ENCODE results near the gene HIPK3. TPM values are rescaled to one million over a fixed set of nuclear protein-coding genes. Genes with fewer than 3 reads are reported as not detected.
A peak's percentile ranks its signal among the peaks of the same experiment; 100 is the strongest.
"Not testable (repeated sequence)": the region's sequence is repeated elsewhere in the genome, so short reads cannot be mapped to it uniquely, and the experiment has no call there.

HIPK3 gene
- total RNA-seq, 1 donor from 2014 or later, result 35.4 TPM

DNA sequence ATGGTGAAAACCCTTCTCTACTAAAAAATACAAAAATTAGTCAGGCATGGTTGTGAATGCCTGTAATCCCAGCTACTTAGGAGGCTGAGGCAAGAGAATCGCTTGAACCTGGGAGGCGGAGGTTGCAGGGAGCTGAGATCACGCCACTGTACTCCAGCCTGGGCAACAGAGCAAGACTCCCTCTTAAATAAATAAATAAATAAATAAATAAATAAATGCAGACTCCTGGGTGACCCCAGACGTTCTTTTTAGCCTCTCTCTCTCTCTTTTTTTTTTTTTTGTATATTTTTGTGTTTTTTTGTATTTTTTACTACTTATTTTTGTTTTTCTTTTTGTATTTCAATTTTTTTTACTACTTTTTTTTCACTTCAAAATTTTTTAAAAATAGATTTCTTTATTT lies 111.3 kb downstream of the HIPK3 start:
- peaks cover 22% of the 10 kb centered on the region for H3K27me3 Mint-ChIP-seq
- intact Hi-C loops (cut with micrococcal nuclease); H3K9me3 Mint-ChIP-seq; DNase-seq; H3K4me3 Mint-ChIP-seq; H3K4me1 Mint-ChIP-seq; H3K36me3 Mint-ChIP-seq (ENCODE audit: low read depth); H3K27ac Mint-ChIP-seq: not testable (repeated sequence)

DNA sequence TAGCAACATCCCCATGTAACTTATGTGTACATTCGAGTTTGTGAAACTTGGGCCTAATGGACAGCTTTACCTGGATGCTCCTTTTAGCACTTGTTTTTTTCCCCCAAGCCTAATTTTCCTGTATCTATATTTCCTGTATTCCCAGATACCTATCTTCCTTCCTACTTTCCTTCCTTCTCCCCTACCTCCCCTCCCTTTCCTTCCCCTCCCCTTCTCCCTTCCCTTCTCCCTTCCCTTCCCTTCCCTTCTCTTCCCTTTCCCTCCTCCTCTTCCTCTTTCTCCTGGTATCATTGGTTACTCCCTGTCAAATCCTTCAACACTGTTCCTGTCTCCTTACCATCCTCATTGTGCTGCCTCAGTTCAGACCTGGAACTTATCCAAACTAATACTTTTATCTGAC lies 111.8 kb downstream of the HIPK3 start:
- DNase-seq, result no peak
- intact Hi-C loops (cut with micrococcal nuclease), result no loop called here
- Mint-ChIP-seq H3K4me3 (no peak overlapping the region), H3K36me3 (ENCODE audit: low read depth) (no peaks in the 10 kb centered on the region), H3K4me1 (no peaks in the 10 kb centered on the region), H3K27ac (no peak overlapping the region), H3K9me3 (no peaks in the 10 kb centered on the region), H3K27me3 (peaks cover 27% of the 10 kb centered on the region)

DNA sequence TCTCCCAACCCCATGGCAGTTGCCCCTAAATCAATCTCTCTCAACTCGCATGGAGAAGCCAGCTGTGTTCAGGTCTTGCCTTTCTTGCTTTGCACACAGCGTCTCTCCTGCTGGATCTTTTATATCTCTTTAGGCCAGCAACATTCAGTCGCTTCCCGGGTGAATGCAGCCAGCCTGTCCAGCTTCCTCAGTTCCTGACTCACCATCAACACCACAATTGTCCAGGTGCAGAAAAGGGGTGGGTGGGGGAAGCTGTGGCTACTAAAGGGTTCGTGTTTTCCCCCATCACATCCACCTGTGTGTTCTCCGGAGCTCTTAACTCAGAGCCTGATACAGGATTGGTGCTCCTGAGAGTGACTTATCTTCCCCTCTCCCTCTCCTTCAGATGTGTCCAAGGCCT lies 116.5 kb downstream of the HIPK3 start:
- intact Hi-C loops (cut with micrococcal nuclease), result no loop called here
- Mint-ChIP-seq H3K36me3 (ENCODE audit: low read depth) (no peaks in the 10 kb centered on the region), H3K4me1 (no peaks in the 10 kb centered on the region), H3K27ac (no peak overlapping the region), H3K4me3 (no peak overlapping the region), H3K27me3 (peaks cover 49% of the 10 kb centered on the region), H3K9me3 (no peaks in the 10 kb centered on the region)
- no peak for DNase-seq

DNA sequence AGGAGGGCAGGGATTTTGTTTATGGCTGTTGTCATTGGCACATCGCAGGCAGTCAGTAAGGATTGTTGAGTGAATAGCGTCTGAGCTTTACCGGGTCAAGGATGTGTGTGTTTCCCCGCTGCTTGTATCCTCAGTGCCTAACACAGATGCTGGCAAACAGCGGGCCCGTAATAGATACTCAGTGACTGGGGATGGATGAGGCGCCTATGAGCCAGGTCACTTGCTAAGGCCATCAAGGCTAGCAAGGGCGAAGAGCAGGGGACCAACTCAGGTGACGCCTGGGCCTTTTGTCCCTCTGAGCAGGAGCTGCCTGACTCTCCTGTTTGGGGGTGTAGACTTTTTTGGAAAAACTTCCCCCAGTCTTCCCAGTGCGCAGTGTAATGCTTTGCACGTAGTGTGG lies 118.1 kb downstream of the HIPK3 start:
- H3K4me3 Mint-ChIP-seq, result peak overlapping the region; percentile 33
- no peaks in the 10 kb centered on the region for H3K36me3 Mint-ChIP-seq (ENCODE audit: low read depth)
- H3K27ac Mint-ChIP-seq, result no peak overlapping the region
- H3K9me3 Mint-ChIP-seq, result no peaks in the 10 kb centered on the region
- intact Hi-C loops (cut with micrococcal nuclease), result no loop called here
- peaks cover 3% of the 10 kb centered on the region for H3K4me1 Mint-ChIP-seq
- peaks cover 55% of the 10 kb centered on the region for H3K27me3 Mint-ChIP-seq
- DNase-seq, result no peak

DNA sequence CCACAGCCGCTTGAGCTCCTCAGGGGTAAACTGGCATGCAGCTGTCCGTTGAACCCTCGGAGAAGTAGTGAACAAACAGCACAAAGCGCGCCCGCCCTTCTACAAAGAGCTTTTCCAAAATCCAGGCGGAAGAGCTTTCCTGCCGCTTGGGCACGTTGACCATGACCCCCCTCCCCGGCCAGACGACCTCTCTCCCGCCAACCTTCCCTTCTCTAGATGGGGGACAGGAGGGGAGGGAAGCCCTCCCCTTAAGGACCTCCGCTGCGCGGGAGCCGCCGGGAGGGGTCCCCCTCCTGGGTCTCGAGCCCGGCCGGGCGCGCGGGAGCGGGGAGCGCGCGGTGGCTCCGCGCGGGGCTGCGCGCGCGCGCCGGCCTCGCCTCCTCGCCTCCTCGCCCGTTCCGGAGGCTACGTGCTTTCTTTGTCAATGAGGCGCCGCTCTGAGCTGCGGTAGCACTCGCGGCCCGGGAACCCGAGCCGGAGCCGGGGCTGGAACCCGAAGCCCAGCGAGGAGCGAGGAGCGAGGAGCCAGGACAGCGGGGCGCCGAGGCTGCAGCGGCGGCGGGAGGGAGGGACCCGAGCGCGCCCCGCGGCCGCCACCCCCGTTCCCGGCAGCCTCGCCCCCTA lies 118.6 kb downstream of the HIPK3 start, which contains the start of gene KIAA1549L:
Gene KIAA1549L, plus strand, starts transcription at position 421 of the 624 bp plus-strand sequence.
- Mint-ChIP-seq H3K9me3 (no peaks in the 10 kb centered on the region), H3K27me3 (peaks cover 55% of the 10 kb centered on the region), H3K4me3 (peak within 1 kb of the TSS; percentile 33), H3K4me1 (peaks cover 3% of the 10 kb centered on the region), H3K36me3 (ENCODE audit: low read depth) (no peaks in the 10 kb centered on the region), H3K27ac (no peak within 1 kb of the TSS)
- intact Hi-C loops (cut with micrococcal nuclease), result no loop called here
- no peak for DNase-seq

DNA sequence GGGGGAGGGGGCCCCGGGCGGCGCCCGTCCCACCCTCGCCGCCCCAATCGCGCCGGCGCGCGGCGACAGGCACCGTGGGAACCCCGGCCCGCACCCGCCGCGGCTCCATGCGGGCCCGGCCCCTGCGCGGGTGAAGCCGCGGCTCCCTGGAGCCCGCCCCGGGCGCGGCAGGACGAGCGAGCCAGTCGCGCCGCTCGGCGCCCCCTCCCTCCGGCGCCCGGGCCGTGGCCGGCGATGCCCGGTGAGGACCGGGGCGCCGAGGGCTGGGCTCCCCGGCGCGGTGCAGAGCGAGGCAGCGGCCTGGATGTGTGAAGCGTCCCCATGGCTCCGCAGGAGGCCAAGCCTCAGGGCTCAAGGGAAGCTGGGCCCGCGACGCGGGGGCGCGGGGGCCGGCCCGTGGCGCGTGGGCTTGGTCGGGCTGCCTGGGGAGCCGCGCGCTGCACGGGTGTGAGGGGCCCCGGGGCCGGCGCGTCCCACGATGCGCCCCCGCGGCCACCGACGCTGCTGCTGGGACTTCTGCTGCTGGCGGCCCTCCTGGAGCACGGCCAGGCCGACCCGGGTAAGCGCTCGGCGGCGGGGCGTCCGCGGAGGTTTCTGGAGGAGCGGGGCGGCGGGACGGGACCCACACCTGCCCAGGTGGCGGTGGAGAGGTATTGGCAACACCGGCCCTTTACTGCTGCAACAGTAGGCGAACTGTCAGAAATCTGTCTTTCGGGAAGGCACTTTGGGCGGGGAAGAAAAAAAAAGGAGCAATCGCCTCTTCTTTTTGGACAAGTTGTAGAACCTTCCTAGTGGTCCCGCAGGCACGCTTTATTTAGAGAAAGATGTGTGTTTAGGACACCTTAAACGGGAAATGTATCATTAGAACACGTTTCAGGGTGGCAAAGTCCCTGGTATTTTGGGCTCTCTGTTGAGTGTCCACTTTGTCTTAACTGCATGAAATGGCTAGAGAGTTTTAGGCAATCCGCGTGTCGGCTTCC lies 119.4 kb downstream of the HIPK3 start:
- no peak for DNase-seq
- intact Hi-C loops (cut with micrococcal nuclease), result no loop called here
- peaks cover 3% of the 10 kb centered on the region for H3K4me1 Mint-ChIP-seq
- H3K27ac Mint-ChIP-seq, result no peak overlapping the region
- H3K27me3 Mint-ChIP-seq, result peaks cover 53% of the 10 kb centered on the region
- H3K4me3 Mint-ChIP-seq, result no peak overlapping the region
- no peaks in the 10 kb centered on the region for H3K9me3 Mint-ChIP-seq
- no peaks in the 10 kb centered on the region for H3K36me3 Mint-ChIP-seq (ENCODE audit: low read depth)

DNA sequence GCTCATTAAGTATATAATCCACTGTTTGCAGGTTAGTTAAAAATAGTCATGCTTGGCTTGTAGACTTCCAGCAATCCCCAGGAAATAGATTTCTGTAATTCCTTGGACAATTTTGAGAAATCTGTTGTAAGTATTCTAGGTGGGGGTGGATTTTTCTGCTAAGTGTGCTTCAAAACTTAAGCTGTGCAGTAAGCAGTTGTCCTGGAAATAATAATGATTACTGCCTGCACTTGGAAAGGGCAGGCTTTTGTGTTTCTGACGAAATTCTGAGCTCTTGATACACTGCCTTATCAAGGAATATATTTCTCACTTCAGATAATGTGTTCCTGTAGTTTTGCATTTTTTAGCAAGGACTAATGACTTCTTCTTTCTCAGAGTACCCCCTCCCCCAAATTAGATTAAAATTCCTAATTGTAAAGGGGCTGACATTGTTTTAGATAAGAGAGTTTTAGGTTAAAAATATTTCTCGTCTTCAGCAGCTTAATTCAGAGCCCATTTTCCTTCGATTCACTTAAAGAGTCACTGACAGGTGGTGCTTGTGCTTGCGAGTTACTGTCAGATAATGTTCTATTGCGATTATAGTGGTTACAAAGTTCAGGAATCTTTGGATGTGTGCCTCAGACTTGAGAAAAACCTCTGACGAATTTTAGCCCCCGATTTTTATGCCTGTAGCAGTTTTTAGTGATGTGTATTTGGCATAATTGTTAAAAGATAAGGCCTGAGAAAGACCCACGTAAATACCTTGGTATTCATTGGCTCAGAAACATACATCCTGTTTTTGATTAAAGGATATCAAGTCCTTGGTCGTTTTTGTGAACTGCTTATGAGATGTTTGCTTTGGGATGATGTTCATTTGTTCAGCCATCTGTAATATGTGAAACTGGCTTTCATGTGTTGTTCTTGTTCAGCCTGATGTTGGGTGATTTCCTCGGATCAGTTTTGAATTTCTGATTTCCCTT lies 120.5 kb downstream of the HIPK3 start:
- intact Hi-C loops (cut with micrococcal nuclease), result no loop called here
- no peaks in the 10 kb centered on the region for H3K36me3 Mint-ChIP-seq (ENCODE audit: low read depth)
- no peaks in the 10 kb centered on the region for H3K9me3 Mint-ChIP-seq
- peaks cover 3% of the 10 kb centered on the region for H3K4me1 Mint-ChIP-seq
- no peak overlapping the region for H3K27ac Mint-ChIP-seq
- peaks cover 53% of the 10 kb centered on the region for H3K27me3 Mint-ChIP-seq
- no peak overlapping the region for H3K4me3 Mint-ChIP-seq
- no peak for DNase-seq

DNA sequence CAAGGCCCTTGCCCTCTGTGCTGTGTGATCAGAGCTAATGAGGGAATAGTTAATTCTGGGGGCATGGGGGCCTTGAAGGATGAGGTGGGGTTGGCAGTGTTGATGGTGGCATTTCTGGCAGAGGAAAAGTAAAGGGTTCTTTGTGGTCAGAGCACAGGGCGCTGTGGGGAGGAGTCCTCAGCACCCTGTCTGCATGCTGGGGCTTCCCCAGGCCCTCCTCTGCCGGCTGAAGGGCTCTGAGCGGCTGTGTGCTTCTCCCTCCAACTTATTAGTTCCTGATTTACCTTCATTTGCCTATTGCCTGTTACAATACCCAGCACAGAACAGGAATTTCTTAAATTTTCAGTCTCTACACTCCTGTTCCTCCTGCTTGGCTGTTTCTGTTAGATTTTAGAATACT lies 122.8 kb downstream of the HIPK3 start:
- peaks cover 3% of the 10 kb centered on the region for H3K4me1 Mint-ChIP-seq
- H3K4me3 Mint-ChIP-seq, result no peak overlapping the region
- no peak overlapping the region for H3K27ac Mint-ChIP-seq
- intact Hi-C loops (cut with micrococcal nuclease), result no loop called here
- DNase-seq, result no peak
- no peaks in the 10 kb centered on the region for H3K36me3 Mint-ChIP-seq (ENCODE audit: low read depth)
- H3K27me3 Mint-ChIP-seq, result peaks cover 40% of the 10 kb centered on the region
- no peaks in the 10 kb centered on the region for H3K9me3 Mint-ChIP-seq

DNA sequence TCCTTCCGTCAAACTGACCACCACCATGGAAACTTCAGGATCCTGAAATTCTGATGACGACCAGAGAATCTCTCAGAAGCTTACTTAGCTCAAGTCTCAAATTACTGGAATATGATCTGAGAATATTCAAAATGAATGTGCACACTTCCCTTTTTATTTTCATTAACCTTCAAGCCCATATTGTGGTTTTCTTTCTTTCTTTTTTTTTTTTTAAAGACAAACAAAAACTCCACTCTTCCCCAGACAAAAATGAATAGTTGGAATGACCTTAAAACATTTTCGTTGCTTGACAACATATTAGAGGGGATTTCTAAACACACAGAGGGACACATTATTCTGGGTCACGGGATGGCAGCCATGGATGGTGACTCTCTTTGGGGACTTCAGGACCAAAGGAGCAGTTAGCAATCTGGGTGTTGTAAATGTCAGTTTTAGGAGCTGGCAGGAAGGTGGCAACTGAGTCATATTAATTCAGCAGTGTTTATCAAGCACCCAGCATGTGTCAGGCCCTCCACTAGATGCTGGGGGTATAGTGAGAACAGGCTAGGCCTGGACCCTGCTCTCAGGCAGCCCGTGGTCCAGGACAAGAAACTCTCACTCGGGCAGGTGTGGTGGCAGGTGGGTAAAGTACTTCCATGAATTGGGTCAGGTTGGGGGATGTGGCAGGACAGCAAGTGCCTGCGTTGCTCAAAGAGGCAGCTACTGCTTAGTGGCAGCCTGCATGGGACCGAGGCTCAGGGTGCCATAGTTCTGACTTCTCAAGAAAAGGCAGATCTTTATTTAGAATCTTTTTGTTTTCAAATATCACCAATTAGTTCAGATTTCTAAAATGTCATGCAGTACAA lies 126.1 kb downstream of the HIPK3 start:
- H3K36me3 Mint-ChIP-seq (ENCODE audit: low read depth), result no peaks in the 10 kb centered on the region
- no peak for DNase-seq
- no peak overlapping the region for H3K4me3 Mint-ChIP-seq
- no peak overlapping the region for H3K27ac Mint-ChIP-seq
- peaks cover 19% of the 10 kb centered on the region for H3K27me3 Mint-ChIP-seq
- H3K9me3 Mint-ChIP-seq, result no peaks in the 10 kb centered on the region
- H3K4me1 Mint-ChIP-seq, result peaks cover 3% of the 10 kb centered on the region
- intact Hi-C loops (cut with micrococcal nuclease), result no loop called here

DNA sequence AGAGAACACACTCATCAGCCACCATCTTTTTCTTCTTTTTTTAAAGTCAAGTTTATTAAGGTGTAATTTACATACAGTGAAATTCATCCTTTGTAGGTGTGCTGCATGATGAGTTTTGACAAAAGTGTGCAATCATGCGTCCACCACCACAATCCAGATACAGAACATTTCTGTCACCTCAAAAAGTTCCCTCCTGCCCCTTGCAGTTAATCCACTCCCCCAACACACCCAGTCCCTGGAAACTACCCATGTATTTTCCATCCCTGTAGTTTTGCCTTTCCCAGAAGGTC lies 126.7 kb downstream of the HIPK3 start:
- H3K4me1 Mint-ChIP-seq, result peaks cover 3% of the 10 kb centered on the region
- intact Hi-C loops (cut with micrococcal nuclease), result no loop called here
- no peak overlapping the region for H3K4me3 Mint-ChIP-seq
- H3K27me3 Mint-ChIP-seq, result peaks cover 13% of the 10 kb centered on the region
- no peaks in the 10 kb centered on the region for H3K9me3 Mint-ChIP-seq
- H3K36me3 Mint-ChIP-seq (ENCODE audit: low read depth), result no peaks in the 10 kb centered on the region
- no peak for DNase-seq
- no peak overlapping the region for H3K27ac Mint-ChIP-seq

DNA sequence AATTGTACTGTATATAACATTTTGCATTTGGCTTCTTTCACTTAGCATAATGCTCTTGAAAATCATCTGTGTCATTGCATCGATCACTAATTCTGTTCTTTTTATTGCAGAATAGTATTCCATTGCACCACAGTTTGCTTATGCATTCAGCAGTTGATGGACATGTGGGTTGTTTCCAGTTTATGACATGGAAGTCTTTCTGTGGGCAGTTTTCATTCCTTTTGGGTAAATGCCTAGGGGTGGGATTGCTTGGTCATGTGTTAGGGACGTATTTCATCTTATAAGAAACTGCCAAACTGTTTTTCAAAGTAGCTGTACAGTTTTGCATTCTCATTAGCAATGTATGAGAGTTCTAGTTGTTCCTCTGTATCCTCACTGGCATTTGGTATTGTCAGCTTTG lies 127.0 kb downstream of the HIPK3 start:
- Mint-ChIP-seq H3K27me3 (peaks cover 12% of the 10 kb centered on the region), H3K36me3 (ENCODE audit: low read depth) (no peaks in the 10 kb centered on the region), H3K27ac (no peak overlapping the region), H3K4me3 (no peak overlapping the region), H3K4me1 (peaks cover 3% of the 10 kb centered on the region), H3K9me3 (no peaks in the 10 kb centered on the region)
- intact Hi-C loops (cut with micrococcal nuclease), result no loop called here
- no peak for DNase-seq

DNA sequence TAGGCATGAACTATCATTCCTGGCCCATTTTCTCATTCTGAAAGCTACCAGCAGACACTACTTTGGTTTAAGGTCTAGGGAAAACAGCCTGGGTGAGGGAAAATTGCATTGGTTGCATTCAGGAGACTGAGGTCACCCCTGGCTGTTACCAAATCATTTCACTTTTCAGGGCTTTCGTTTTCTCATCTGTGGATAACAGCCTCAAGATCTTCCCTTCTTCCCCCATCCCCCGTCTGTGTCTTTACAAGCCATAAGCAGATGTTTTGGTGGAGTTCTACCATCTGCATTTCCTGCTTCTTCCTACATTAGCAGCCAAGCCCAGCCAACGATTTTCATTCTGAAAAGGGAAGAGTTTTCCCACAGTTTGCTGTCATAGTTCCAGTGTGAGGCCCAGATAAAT lies 130.4 kb downstream of the HIPK3 start:
- Mint-ChIP-seq H3K27ac (no peak overlapping the region), H3K27me3 (peaks cover 5% of the 10 kb centered on the region), H3K36me3 (ENCODE audit: low read depth) (no peaks in the 10 kb centered on the region), H3K4me3 (no peak overlapping the region), H3K4me1 (no peaks in the 10 kb centered on the region), H3K9me3 (no peaks in the 10 kb centered on the region)
- DNase-seq, result no peak
- intact Hi-C loops (cut with micrococcal nuclease), result no loop called here

DNA sequence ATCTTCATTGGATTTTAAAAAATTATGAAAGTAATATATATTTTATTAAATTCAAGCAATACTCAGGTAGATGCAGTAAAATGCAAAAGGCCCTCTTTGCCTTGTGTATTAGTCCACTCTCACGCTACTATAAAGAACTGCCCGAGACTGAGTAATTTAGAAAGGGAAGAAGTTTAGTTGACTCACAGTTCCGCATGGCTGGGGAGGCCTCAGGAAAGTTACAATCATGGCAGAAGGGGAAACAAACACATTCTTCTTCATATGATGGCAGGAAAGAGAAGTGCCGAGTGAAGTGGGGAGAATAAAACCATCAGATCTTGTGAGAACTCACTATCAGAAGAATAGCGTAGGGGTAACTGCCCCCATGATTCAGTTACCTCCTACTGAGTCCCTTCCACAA lies 130.8 kb downstream of the HIPK3 start:
- H3K27me3 Mint-ChIP-seq, result peaks cover 5% of the 10 kb centered on the region
- no peak overlapping the region for H3K27ac Mint-ChIP-seq
- no peaks in the 10 kb centered on the region for H3K4me1 Mint-ChIP-seq
- no peak overlapping the region for H3K4me3 Mint-ChIP-seq
- DNase-seq, result no peak
- no peaks in the 10 kb centered on the region for H3K36me3 Mint-ChIP-seq (ENCODE audit: low read depth)
- intact Hi-C loops (cut with micrococcal nuclease), result no loop called here
- no peaks in the 10 kb centered on the region for H3K9me3 Mint-ChIP-seq

Measured in activated CD4-positive, alpha-beta T cell treated with anti-CD3 and anti-CD28 coated beads, Interleukin-2, amount 10 ng/mL, durations not matched to agents 24 days and 14 days (primary cell).